Ishikawa (cell line): ENCODE results near the gene CASP8.

Experiments
- CEBPB ChIP-seq: IDR thresholded peaks from 2 replicates; pipeline ENCODE4 v1.6.1; 2012
- CREB1 ChIP-seq: IDR thresholded peaks from 2 replicates; pipeline ENCODE4 v1.6.1; 2012; ENCODE audit warnings: low read depth
- EGR1 ChIP-seq: IDR thresholded peaks from 2 replicates; pipeline ENCODE4 v1.6.1; 2012
- EP300 ChIP-seq: IDR thresholded peaks from 2 replicates; pipeline ENCODE4 v1.6.1; 2012; ENCODE audit warnings: borderline replicate concordance
- FOXM1 ChIP-seq: IDR thresholded peaks from 2 replicates; pipeline ENCODE4 v1.6.1; 2012; ENCODE audit warnings: low read depth, borderline replicate concordance
- NFIC ChIP-seq: IDR thresholded peaks from 2 replicates; pipeline ENCODE4 v1.6.1; 2012
- RAD21 ChIP-seq: IDR thresholded peaks from 2 replicates; pipeline ENCODE4 v1.6.1; 2012; ENCODE audit warnings: low read depth
- REST ChIP-seq: IDR thresholded peaks from 2 replicates; pipeline ENCODE4 v1.6.1; 2012; ENCODE audit warnings: low read depth, mild to moderate bottlenecking
- TAF1 ChIP-seq: IDR thresholded peaks from 2 replicates; pipeline ENCODE4 v1.6.1; 2012; ENCODE audit warnings: low read depth, mild to moderate bottlenecking
- TCF12 ChIP-seq: IDR thresholded peaks from 2 replicates; pipeline ENCODE4 v1.6.1; 2012; ENCODE audit warnings: low read depth
- TEAD4 ChIP-seq: IDR thresholded peaks from 2 replicates; pipeline ENCODE4 v1.6.1; 2012
- USF1 ChIP-seq: IDR thresholded peaks from 2 replicates; pipeline ENCODE4 v1.6.1; 2012
- YY1 ChIP-seq: IDR thresholded peaks from 2 replicates; pipeline ENCODE4 v1.6.1; 2012; ENCODE audit warnings: low read depth
- ZBTB7A ChIP-seq: IDR thresholded peaks from 2 replicates; pipeline ENCODE4 v1.6.1; 2012; ENCODE audit warnings: low read depth
- TF ChIP-seq, protein P1 (sequence below): IDR thresholded peaks from 2 replicates; pipeline ENCODE4 v1.6.1; 2012

Gene CASP8

DNA sequence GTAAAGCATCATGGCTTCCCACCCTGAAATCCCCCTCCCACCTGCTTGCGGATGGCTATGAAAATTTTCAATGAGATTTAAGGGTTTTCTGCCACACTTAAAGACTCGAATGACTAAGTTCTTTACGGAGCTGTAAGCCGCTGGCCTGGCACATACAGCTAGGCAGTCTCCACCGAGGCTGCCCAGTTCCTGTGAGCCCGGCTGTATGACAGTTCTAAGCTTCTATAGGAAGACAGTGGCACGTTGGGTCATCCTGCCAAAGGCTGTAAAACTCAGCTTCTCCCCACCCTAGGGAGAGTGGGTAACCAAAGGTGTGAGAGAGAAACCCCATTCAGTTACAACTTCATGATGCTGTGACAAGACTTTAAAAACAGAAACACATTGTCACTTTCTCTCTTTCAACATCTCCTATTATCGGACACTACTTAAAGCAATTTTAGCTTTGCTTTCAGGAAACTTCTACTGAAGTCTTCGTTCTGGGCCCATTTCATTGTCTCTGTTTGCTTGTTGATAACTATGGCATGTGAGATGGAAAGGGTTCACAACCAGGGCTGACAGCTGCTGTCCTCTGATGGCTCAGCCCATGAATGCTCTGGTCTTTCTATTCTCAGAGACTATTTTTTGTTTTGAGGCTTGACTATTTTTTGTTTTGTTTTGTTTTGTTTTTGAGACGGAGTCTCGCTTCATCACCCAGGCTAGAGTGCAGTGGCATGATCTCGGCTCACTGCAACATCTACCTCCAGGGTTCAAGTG, 7.1 kb downstream of the CASP8 start:
- TF ChIP-seq CEBPB, result no peak
- no peak for TF ChIP-seq YY1
- no peak for TF ChIP-seq EP300
- no peak for TF ChIP-seq TEAD4
- no peak for TF ChIP-seq REST
- no peak for TF ChIP-seq TCF12
- no peak for TF ChIP-seq USF1
- TF ChIP-seq, protein P1, sequence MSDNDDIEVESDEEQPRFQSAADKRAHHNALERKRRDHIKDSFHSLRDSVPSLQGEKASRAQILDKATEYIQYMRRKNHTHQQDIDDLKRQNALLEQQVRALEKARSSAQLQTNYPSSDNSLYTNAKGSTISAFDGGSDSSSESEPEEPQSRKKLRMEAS, result no peak
- TF ChIP-seq ZBTB7A, result no peak
- TF ChIP-seq FOXM1, result no peak
- TF ChIP-seq CREB1, result no peak
- TF ChIP-seq RAD21, result no peak
- TF ChIP-seq EGR1, result no peak
- TF ChIP-seq TAF1, result no peak
- TF ChIP-seq NFIC, result no peak

DNA sequence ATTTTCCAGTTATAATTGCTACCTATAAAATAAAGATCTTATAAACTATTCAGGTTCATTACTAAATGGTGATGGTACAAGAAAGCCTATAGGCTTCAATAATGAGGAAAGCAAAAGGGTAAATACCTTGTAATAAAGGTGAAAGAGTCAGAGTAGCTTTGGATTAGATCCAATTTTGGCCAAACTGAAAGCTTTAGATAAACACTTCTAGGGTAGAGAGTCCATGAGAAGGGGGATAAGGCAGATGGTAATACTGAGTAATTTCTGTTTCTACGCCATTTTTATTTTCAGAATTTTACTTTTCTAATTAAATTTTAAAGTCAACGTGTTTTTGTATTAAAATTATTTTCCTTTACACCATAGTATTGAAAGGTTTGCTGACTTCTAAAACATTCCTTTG, 9.4 kb downstream of the CASP8 start:
- TF ChIP-seq EGR1, result no peak
- no peak for TF ChIP-seq CREB1
- TF ChIP-seq, protein P1, result no peak
- no peak for TF ChIP-seq CEBPB
- TF ChIP-seq YY1, result no peak
- TF ChIP-seq FOXM1, result no peak
- no peak for TF ChIP-seq ZBTB7A
- TF ChIP-seq NFIC, result no peak
- no peak for TF ChIP-seq USF1
- TF ChIP-seq TCF12, result no peak
- TF ChIP-seq RAD21, result no peak
- TF ChIP-seq EP300, result no peak
- TF ChIP-seq REST, result no peak
- TF ChIP-seq TEAD4, result no peak

DNA sequence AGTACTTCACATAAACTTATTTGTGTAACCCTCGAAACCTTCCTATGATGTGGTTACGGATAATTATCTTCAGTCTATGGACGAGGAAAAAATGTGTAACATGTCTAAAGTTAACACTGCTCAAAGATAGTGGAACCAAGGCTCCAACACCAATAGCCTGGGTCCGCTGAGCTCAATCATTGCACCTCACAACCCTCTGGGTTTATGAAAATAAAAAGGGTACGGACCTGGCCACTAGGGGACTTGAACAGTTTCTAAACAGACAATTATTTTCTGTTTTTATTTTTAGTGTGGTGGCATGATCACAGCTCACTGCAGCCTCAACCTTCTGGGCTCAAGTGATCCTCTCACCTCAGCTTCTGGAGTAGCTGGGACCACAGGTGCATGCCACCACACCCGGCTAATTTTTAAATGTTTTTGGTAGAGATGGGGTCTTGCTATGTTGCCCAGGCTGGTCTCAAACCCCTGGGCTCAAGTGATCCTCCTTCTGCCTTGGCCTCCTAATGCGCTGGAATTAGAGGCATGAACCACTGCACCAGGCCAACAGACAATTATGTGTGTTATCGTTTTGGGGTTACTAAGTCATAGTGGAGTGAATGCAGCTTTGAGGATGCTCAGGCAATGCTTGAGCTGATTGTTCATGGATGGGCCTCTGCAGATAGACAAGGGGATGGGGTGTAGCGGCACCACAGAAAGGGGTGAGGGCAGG, 10.1 kb downstream of the CASP8 start:
- TF ChIP-seq TCF12 (no peak), EP300 (no peak), EGR1 (no peak), REST (no peak)

DNA sequence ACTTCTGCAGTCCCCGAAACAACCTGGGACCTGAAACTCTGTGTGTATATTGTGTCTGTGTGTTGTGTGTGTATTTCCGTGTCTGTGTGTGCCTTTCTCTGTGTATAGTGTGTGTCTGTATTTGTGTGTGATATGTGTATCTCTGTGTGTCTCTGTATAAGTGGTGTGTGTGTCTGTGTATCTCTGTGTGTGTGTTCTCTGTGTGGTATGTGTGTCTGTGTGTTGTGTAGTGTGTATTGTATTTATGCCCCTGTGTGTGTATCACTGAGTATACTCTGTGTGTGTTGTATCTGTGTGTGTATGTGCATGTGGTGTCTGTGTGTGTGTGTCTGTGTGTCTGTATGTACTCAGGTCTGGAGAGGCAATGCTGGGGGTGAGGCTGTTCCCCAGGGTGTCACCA, 11.6 kb downstream of the CASP8 start:
- TF ChIP-seq EP300 (no peak), YY1 (no peak), ZBTB7A (no peak)
